HG03342 (cell line): Measurements from ENCODE around the gene LEPROT.

Experiments used
- ATAC-seq: cut with Tn5 transposase; IDR thresholded peaks from one replicate; pipeline ENCODE4 v1.9.1; 2021; ENCODE audit warnings: mild to moderate bottlenecking, moderate library complexity; ENCODE audit not compliant: unreplicated experiment

LEPROT gene

GRCh38 chr1:65471861-65472332, 51.4 kb downstream of the LEPROT start:
- no peak for ATAC-seq

GRCh38 chr1:65476327-65476726, 55.9 kb downstream of the LEPROT start:
- no peak for ATAC-seq

GRCh38 chr1:65477414-65478378, 57.2 kb downstream of the LEPROT start:
- no peak for ATAC-seq

GRCh38 chr1:65478379-65479026, 58.0 kb downstream of the LEPROT start:
- no peak for ATAC-seq

GRCh38 chr1:65479554-65480204, 59.2 kb downstream of the LEPROT start:
- no peak for ATAC-seq

- no peak for ATAC-seq
Measured at GRCh38 chr1:65480684-65481405, 60.4 kb downstream of the LEPROT start.

GRCh38 chr1:65483993-65484754, 63.7 kb downstream of the LEPROT start:
- no peak for ATAC-seq
